HG03139 (cell line): Measurements from ENCODE around the gene KCNK10.

Source experiments
- ATAC-seq: cut with Tn5 transposase; IDR thresholded peaks from one replicate; pipeline ENCODE4 v1.9.1; 2021; ENCODE audit not compliant: unreplicated experiment

The KCNK10 gene

GRCh38 chr14:88232771-88233170 lies 90.3 kb downstream of the KCNK10 start:
- ATAC-seq, result no peak

GRCh38 chr14:88231603-88232002 lies 91.5 kb downstream of the KCNK10 start:
- no peak for ATAC-seq

- no peak for ATAC-seq
Measured at GRCh38 chr14:88229428-88229827, 93.6 kb downstream of the KCNK10 start.

GRCh38 chr14:88228522-88229236 lies 94.4 kb downstream of the KCNK10 start:
- no peak for ATAC-seq

- ATAC-seq, result no peak
Measured at GRCh38 chr14:88227693-88228092, 95.4 kb downstream of the KCNK10 start.

- no peak for ATAC-seq
Measured at GRCh38 chr14:88225721-88226120, 97.3 kb downstream of the KCNK10 start.

- ATAC-seq, result no peak
Measured at GRCh38 chr14:88218119-88218915, 104.8 kb downstream of the KCNK10 start.

GRCh38 chr14:88212691-88213090 lies 110.4 kb downstream of the KCNK10 start:
- no peak for ATAC-seq

DNA sequence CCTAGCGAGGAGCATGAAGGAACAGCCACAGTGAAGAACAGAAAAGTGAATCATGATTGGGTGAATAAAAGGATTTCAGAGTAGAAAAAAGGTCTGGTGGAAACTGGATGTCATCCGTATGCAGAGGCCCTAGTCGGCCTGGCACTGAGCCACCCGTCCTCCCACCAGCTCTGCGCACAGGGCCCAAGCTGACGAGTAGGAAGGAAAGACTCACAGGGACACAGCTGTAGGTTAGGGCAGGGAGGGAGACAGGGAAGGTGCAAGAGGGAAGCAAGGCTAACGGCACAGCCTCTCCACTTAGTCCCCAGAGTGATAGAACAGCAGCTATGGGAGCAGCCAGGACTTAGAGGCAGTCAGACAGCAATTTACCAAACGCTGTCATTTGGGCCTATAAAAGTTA lies 112.6 kb downstream of the KCNK10 start:
- no peak for ATAC-seq

- ATAC-seq, result no peak
Measured at GRCh38 chr14:88209273-88209672, 113.8 kb downstream of the KCNK10 start.

DNA sequence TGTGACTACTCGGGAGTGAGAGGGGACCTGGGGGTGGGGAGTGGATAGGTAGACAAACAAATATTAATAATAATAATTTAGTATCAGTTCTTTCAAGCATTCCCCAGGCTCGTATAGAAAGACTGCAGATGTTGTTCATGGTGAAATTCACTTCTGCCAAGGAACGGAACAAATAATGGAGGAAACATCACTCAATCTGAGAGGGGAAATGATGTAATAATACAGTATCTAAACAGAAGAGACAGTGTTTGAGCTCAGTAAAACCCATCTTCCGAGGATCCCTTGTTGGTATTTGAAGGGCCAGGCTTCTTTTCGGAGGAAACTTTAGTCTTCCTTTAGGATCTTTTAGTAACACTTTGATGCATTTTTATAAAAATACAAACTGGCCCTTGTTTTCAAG lies 114.2 kb downstream of the KCNK10 start:
- no peak for ATAC-seq

DNA sequence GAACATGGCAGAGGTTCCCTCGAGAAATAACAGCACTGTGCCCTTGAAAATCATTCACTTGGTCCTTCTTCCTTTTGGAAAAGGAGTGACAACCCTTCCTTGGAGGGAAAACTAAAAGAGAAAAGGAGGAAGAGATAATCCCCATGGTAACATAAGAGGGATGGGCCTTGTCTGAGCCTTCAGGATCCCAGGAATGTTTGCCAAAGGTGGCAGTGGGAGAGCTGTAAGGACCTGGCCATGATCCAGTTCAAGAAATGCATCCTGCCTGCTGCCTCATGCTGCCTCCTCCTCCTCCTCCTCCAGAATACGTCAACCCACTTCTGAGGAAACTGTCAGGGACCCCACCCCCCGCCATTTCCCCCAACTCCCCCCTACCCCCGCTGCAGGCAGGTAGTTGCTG lies 118.8 kb downstream of the KCNK10 start:
- no peak for ATAC-seq

- ATAC-seq, result no peak
Measured at GRCh38 chr14:88203291-88203690, 119.8 kb downstream of the KCNK10 start.

GRCh38 chr14:88202286-88202685 lies 120.8 kb downstream of the KCNK10 start:
- ATAC-seq, result no peak

DNA sequence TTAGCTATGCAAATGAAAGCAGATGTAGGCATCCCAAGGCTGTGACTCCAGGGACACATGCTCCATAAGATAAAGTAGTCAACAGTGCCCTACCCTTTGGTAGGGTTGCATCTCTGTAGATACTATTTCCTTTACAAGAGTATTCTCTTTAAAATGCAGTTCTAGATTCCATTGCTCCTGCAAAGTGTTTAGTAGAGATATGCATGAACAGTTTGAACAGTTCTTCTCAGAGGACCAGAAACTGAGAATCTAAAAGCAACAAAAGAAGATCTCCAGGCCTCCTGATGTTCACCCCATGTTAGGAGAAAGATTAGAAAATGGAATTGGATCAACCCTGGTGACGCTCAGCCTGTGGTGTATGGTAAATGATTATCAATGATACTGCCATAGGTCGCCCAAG lies 121.2 kb downstream of the KCNK10 start:
- ATAC-seq, result no peak

DNA sequence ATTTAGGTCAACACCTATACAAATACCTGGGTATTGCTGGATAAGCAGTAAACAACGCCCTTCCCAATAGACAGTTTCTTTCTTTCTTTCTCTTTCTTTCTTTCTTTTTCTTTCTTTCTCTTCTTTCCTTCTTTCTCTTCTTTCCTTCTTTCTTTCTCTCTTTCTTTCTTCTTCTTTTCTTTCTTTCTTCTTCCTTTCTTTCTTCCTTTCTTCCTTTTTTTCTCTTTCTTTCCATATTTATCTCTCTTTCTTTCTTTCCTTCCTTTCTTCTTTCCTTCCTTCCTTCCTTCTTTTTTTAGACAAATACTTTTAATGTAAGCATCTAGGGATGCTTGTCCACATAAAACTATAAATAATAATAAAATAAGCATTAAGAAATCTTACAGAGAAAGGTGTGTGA lies 123.2 kb downstream of the KCNK10 start:
- ATAC-seq, result no peak

- ATAC-seq, result no peak
Measured at GRCh38 chr14:88198446-88198845, 124.6 kb downstream of the KCNK10 start.

DNA sequence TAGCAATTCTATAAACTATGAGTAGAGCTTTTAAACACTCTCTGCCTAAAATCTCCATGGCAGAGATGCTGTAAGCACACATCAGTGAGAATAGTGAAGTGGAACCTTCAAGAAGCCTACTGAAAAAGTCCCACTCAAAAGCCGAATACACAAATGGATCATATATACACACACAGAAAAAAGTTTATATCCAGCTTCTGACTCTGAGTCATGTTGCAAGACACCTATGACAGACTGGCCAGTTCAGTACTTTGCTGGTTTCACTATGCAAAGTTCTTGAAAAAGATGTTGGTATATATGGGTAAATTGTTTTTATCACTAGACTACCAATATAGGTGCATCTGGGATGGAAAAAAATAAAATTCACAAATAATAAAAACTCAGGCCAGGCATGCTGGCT lies 126.1 kb downstream of the KCNK10 start:
- no peak for ATAC-seq

DNA sequence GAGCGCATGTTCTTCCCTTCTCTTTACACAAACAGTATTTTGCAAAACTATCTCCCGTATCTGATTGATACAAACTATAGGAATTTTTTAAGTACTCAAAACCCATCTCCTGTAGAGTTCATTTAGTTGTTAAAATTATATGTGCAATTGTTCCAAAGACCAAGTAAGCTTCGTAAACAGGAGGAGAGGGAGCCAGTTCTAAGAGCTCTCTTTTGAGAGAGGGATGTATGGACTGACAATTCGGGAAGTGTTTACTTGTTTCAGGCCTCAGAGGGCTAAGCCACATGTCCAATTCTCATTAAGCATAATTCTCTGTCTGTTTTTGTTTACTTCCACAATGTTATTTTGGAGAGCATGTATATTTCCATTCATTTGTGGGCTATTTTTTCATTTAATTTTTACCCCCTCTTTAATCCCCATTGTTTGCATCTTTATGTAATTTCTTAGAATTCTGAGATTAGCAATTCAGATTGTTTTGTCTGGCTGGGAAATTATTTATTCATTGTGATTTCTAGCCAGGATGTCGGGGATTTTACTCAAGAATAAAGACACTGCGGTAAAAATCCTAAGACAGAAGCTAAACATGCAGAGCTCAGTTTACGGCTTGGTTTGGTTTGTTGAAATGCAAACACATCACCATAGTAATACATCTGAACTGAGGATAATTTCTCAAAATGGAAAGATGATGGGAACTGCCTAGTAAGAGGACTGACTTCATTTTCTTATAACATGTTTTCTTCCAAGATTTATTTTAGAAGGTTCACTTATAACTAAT lies 126.8 kb downstream of the KCNK10 start:
- no peak for ATAC-seq

GRCh38 chr14:88195676-88196075 lies 127.4 kb downstream of the KCNK10 start:
- no peak for ATAC-seq

DNA sequence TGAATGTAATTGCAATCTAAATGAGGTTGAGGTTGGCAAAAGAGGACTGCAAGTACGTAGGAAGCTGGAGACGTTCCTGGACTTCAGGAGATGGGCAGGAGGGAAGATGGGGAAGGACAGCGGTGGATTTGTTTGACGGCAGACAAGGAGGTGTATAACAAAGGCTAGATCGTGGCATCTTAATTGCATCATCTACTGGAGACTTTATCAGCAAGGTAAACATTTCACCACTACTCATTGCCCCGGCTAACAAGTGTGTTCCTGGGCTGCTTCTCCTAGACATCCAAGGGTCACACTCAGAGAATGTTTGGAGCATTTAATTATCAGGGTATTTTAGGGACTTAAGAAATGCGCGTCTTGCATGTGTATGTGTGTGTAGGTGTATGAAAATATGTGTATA lies 128.5 kb downstream of the KCNK10 start:
- ATAC-seq, result no peak

DNA sequence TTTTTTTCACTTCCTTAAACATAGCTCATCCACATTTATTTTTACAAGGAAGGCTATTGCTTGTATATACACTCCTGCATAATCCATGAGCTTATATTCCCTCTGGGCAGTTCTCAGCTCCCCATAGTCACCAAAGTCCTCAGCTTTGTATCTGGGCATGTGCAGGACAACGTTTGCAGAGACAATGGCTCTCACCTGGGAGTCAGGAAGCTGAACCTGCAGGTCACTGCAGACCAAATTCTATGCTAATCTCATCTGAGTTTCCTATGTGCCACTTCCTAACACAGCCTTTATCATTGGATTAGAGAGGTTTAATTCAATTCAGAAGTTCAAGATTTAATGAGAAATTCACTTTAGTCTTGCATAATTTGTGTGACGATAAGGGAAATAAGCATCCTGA lies 131.5 kb downstream of the KCNK10 start:
- no peak for ATAC-seq
